Activated T-cell treated with anti-CD3 and anti-CD28 coated beads, Interleukin-2, amount 50 U/mL, for 48 hours (primary cell): Measurements from ENCODE around the gene PAPSS1.
"Not testable (repeated sequence)": the region's sequence is repeated elsewhere in the genome, so short reads cannot be mapped to it uniquely, and the experiment has no call there.

Experiments used
- DNase-seq, 2 experiments: peaks; one replicate each; pipeline ENCODE4 v3.0.0-alpha.2; 2020

PAPSS1 gene

DNA sequence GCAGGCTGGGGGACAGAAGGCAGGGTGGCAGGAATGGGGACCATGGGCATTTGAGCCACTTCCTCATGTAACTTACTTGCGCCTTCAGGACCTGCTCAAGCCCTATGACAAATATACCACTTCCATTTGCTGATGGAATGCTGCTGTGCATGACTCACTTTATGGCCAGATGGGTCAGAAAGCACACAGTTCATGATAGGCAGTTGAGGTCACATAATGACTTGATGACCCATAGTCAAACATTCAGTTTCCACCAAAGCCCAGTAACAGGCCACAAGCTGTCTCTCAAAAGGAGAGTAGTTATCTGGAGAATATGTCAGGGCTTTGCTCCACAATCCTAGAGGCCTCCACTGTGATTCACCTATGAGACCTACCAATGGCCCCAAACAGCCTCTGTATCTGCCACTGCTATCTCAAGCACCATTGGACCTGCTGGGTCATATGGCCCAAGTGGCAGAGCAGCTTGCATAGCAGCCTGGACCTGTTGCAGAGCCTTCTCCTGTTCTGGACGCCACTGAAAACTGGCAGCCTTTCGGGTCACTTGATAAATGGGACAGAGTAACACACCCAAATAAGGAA is 5.3 kb upstream of the PAPSS1 start:
- DNase-seq = no peak

- DNase-seq = not testable (repeated sequence)
Measured at GRCh38 chr4:107723331-107723730, 3.3 kb upstream of the PAPSS1 start.

- peak; percentile 57 to 66 for DNase-seq
Measured at GRCh38 chr4:107721436-107722100, 1.5 kb upstream of the PAPSS1 start.

GRCh38 chr4:107719207-107719921 is 670 bp downstream of the PAPSS1 start:
- peak in 1 of 2 experiments; percentile 54 for DNase-seq

DNA sequence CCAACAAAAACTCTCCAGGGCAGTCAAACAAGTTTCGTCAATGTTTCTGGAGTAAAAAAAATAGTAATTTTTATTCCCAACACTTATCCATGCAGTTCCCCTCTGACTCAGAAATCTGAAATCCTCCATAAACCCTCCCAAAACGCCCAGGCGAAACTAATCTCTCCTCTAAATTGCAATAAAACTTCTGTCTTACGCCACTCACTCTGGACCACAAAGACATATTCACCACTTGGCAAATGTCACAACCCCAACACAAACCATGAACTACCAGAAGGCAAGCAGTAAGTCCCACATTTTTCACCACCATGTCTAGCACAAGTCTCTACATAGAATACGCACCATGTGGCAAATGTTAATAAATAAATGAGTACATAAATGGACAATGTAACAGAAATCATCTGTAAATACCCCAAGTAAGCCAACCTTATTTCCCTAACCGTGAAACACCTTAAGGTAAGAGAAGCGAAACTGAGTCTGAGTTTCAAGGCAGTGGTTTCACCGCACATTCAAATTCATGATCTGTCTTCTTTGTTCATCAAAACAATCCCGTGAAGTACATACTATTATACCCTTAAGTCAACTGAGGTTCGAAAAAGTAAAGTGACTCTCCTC is 1.6 kb downstream of the PAPSS1 start:
- no peak for DNase-seq

- no peak for DNase-seq
Measured at GRCh38 chr4:107714256-107714655, 5.8 kb downstream of the PAPSS1 start.

- DNase-seq = no peak
Measured at GRCh38 chr4:107712236-107712635, 7.8 kb downstream of the PAPSS1 start.

GRCh38 chr4:107711831-107712230 is 8.2 kb downstream of the PAPSS1 start:
- DNase-seq = no peak

- DNase-seq = no peak
Measured at GRCh38 chr4:107710493-107711459, 9.3 kb downstream of the PAPSS1 start.

GRCh38 chr4:107709916-107710315 is 10.1 kb downstream of the PAPSS1 start:
- no peak for DNase-seq

DNA sequence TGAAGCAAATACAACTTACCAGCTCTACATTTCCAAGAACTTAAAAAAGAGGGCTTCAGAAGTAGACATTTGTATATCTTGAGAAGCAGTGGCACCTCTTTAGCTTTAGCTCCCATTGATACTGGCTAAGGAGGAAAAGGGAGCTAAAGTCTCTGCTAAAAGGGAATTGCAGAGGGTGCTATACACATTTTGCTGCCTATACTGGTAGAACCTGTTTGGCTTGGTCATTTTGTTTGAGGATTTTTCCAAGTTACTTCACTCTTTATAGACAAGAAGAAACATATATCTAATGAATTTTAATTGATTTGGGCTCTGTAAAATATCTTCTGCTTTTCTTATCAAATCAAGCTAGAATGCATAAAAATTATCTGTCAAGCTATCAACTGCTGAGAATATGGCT is 11.8 kb downstream of the PAPSS1 start:
- no peak for DNase-seq

DNA sequence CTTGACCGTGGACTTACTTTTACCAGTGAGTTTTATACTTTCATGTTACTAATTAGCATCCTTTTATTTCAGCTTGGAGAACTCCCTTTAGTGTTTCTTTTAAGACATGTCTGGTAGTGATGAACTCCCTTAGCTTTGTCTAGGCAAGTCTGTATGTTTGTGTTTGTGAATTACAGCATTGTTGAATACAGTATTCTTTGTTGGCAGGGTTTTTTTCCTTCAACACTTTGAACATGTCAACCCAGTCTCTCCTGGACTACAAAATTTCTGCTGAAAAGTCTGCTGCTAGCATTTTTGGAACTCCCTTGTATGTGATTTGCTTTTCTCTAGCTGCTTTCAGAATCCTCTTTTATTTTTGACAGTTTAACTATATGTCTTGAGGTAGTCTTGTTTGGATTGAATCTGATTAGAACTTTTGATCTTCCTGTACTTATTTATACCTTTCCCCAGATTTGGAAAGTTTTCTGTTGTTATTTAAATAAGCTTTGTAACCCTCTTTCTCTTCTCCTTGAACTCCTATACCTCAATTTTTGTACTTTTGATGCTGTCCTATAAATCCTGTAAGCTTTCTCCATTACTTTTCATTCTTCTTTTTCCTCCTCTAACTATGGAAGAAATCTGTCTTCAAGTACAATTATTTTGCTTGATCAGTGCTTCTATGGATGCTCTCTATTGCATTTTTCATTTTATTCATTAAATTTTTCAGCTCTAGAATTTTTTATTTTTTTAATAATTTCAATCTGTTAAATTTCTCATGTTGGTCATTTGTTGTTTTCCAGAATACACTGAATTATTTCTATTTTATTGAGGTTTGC is 14.1 kb downstream of the PAPSS1 start:
- DNase-seq = no peak

DNA sequence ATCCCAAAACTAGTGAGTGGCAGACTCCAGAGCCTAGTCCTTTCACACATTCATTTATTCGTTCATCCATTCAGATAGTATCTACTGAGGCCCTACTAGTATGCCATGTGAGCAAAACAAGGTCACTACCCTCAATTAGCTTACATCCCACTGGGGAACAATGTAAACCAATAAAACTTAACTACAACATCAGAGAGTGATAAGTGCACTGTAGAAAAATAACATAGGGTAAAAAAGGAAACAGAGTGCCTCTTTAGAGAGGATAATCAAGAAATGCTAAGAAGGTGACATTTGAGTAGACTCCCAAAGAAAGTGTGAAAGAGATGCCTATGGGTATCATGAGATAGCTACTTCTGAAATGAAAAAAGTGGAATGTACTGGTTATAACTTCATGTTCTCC is 18.5 kb downstream of the PAPSS1 start:
- DNase-seq = no peak

- no peak for DNase-seq
Measured at GRCh38 chr4:107699466-107700206, 20.4 kb downstream of the PAPSS1 start.

DNA sequence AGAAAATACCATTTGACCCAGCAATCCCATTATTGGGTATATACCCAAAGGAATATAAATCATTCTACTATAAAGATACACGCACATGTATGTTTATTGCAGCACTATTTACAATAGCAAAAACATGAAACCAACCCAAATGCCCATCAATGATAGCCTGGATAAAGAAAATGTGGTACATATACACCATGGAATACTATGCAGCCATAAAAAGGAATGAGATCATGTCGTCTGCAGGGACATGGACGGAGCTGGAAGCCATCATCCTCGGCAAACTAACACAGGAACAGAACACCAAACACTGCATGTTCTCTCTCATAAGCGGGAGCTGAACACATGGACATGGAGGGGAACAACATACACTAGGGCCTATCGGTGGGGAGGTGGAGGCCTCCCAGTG is 23.8 kb downstream of the PAPSS1 start:
- not testable (repeated sequence) for DNase-seq

DNA sequence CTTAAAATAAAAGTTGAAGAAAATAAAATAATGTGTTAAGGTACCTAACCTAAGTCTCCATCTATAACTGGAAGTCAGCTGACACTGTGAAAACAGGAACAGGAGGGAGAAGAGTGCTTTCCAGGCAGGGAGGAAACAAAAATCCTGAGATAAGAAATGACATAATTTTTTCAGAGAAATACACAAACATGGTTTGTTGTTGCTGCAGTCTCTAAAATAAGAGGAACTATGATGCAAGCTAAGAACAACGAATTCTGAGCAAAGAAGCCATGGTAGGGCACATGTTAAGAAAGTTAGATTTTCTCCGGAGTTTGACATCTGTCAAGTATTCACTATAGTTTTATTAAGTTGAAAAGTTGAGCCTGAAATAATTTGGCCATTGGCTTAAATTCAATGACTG is 26.9 kb downstream of the PAPSS1 start:
- DNase-seq = no peak

DNA sequence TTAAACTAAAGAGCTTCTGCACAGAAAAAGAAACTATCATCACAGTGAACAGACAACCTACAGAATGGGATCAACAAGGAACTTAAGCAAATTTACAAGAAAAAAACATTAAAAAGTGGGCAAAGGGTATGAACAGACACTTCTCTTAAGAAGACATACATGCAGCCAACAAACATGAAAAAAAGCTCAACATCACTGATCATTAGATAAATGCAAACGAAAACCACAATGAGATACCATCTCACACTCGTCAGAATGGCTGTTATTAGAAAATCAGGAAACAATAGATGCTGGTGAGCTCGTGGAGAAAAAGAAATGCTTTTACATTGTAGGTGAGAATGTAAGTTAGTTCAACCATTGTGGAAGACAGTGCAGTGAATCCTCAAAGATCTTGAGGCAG is 27.8 kb downstream of the PAPSS1 start:
- no peak for DNase-seq

DNA sequence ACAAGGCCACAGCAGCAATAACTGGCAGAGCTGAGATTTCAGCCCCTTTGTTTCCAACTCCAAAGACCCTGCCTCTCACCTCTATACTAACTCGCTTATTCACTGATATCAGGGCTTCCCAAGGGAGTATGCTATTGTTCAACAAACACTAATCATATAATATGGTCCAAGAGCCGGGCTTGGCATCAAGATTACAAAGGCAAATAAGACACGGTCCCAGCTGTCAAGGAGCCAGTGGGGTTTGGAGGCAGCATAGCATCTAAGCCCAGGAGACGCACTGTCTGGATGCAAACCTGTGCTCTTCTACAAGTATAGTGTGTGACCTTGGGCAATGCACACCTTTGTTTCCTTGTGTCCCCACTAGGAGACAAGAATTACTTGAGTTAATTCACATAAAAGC is 28.7 kb downstream of the PAPSS1 start:
- no peak for DNase-seq

DNA sequence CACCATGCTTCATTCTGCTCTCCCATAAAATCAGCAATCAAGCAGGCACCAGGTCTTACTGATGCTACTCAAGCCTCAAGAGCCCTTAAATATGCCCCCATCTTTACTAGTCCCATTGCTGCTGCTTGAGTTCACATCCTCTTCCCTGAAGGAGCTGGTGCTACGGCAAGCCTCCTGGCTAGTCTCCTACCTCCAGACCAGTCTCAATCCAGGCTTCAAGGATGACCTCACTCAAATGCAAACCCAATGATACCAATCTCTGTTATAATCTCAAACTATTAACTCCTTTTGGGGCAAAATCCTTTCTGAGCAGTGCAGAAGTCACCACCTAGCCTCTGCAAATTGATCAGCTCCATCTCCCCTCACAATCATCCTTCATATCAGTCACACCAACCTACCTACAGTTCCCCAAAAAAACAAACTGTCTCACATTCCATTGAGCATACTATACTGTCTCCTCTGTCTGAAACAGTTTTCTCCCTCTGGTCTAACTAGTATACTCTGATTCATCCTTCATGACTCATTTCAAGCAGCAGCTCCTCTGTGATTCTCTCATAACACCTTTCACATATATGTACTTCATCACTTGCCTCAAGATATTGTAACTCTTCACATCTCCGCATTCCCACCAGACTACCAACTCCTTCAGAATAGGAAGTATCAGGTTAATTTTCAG is 30.0 kb downstream of the PAPSS1 start:
- no peak for DNase-seq

GRCh38 chr4:107688421-107688820 is 31.6 kb downstream of the PAPSS1 start:
- no peak for DNase-seq
